Fibroblast of gingiva (primary cell): ENCODE results near the gene ARHGAP4.

Source experiments
- DNase-seq: peaks from one replicate; pipeline ENCODE4 v3.0.0-alpha.2; 2011; ENCODE audit warnings: low read depth

Gene ARHGAP4

DNA sequence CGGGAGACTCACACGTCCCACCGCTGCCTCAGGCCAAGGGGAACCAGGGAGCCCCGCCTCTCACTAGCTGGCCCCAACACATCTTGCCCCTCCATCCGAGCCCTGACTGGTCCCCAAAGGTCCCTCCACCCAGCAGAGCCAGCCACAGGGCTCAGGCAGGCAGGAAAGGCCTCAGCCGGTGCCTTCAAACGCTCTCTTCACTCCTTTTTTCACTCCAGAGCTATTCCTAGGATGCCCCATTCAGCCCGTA, 1.5 kb upstream of the ARHGAP4 start:
- no peak for DNase-seq

DNA sequence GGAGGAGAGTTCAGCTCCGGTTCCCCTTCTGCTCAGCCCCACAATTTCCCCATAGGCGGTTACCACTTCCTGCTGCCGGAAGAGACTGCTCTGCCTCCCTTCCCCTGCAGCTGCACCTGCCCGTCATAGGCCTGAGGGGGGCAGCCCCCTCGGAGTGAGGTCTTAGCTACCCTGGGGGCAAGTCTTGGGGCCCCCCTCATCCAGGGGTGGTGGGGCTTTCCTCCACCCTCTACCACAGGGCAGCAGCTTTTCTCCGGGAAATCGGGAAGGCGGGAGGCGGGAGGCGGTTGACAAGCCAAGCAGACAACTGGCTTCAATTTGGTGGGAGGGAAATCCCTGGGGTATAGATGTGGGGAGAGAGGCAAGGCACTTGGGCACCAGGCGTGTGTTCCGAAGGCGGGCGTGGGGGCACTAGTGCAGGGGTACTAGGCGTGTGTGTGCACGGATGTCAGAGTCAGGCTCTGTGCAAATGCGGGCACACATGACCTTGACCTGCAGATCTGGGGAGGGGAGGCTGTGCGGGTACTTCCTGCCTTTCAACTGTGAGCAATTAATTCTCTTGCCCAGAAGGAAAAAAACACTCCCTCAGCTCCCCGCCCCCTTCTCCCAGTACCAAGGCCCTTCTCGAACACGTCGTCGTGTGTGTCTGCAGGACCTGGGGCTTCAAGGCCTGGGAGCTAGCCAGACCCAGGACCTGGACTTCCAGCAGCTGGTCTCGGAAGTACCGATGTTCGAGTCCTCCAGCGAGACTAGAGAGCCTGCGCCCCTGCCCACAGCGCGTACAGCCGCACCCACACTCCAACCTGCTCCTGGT, 1.0 kb upstream of the ARHGAP4 start:
- DNase-seq = peak; percentile 24

DNA sequence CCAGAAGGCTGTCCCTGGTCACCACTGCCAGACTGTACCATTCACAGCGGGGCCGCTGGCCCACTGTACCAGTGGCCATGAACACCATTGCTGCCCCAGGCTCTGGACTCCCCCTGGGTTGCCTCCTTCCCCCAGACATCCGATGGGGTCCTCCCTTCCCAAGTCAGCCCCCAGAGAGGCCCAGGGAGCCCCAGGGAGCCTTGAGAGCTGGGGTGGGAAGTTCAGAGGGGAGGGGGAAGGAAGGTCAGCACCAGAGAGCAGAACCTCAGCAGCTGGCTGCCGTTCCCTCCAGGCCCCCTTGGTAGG, 441 bp upstream of the ARHGAP4 start:
- DNase-seq = no peak

DNA sequence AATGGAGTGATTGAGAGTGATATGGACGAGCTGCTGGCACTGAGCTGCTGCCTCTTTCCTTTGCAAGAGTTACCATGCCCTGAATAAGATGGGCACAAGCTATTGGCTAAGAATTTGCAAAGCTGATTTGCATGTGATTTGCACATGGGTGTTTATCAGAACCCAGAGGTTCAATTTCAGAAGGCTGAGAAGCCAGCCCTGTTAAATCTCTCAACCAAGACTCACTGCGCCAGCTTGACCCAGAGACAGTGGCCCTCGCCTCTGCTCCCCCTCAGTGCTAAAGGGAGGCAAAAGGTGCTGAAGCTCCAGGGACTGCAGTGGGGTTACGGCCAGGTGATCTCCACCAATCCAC, 701 bp downstream of the ARHGAP4 start:
- DNase-seq = no peak

DNA sequence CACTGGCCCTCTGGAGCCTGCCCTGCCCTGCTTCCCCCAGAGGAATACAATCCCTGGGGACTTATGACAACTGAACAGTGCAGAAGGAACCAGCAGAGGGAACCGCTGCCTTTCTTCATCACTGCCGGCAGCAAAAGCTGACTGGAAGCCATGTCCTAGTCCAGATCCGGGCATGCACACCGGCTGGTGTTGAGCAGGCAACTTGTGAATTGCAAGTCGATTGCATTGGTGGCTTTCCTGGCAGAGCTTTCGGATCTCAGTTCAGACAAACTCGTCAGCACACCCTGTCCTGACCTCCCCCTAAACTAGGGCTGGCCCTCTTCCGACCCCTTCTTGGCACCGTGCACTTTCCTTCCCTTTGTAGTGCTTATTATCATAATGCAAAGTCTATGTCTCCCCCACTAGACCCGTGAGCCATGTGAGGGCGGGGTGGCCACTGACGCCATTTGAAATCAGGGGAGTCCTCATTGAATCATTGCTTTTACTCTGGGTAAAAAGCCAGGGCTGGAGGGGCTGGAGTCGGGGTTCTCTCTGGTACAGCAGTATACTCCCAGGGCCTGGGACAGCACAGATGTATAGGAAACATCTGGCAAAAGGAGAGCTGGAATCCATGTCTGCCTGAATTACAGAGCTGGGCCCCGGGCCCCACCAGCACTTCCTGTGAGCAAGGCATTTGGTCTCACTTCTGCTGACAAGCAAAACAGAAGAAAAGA, 1.8 kb downstream of the ARHGAP4 start:
- DNase-seq = peak; percentile 19

DNA sequence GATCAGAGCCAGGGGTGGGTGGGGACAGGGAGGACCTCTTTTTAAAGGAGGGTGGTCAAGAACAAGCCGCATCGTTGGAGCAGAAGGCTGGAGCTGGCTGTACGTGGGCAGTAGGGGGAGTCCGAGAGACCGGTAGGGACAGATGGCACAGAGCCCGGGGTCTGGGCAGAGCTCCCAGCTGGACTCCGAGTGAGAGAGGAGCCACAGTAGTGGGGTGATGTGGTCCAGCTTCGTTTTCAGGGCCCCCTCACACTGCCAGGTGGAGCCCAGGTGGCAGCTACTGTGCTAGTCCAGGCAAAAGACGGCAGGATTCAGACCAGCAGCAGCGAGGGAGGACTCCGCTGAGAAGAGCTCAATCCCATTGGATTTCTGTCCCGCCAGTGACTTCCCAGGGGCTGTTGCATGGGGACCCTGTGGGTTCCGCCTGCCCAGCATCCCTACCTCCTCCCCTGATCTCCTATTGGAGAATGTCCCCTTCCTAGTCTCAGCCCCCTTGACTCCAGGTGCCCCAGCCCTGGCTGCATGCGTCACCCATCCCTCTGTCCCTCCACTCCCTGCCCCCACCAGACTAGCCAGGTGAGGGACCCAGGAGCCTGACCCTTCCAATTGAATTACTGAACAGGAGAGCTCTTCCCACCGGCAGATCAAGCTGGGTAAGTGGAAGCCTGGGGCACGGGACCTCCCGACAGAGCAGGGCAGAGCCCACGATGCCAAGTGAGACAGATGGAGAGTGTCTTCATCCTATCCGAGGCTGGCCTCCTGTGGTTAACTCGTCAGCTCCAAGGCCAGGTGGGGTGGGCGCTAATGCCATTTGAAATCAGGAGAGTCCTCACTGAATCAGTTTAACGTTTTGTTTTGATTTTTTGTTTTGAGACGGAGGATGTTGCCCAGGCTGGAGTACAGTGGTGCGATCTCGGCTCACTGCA, 2.9 kb downstream of the ARHGAP4 start:
- peak; percentile 41 for DNase-seq

DNA sequence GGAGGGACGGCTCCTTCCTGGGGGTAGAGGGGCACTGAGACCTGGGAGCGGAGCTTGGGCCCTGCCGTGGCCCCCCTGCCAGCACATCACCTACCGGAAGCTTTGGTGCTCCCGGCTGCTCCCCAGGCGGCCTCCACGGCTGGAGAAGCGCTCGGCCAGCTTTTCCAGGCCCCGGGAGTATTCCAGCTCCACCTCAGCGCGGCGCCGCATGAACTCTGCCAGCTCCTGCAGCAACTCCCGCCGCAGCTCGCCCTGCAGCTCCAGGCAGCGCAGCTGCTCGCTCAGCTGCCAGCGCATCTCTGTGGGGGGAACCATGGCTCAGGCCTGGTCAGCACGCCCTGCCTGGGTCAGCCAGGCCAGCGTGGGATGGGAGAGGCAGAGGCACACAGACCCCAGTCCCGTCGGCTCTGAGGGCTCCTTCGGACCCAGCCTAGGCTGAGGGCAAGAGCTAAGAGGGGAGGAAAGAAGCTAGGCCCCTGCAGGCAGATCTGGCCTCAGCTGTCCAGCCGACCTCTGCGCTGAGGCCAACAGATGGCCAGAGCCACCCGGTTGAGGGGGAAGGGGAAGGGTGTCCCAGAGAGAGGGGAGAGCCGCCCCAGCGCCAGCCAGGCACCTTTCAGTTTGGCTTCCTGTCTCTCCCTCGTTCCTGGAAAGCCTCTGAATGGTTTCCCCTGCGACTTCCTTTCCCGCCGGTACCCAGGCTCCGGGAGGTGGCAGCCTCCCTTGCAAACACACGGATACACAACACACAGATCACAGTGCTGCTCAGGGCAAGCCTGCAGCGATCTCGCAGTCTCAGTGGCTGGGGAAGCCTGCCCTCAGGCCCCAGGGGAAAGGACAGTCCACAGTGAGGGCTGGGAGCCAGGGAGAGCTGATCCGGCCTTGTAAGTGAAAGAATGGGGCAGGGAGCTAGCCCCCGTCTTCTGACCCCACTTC, 4.3 kb downstream of the ARHGAP4 start:
- no peak for DNase-seq

DNA sequence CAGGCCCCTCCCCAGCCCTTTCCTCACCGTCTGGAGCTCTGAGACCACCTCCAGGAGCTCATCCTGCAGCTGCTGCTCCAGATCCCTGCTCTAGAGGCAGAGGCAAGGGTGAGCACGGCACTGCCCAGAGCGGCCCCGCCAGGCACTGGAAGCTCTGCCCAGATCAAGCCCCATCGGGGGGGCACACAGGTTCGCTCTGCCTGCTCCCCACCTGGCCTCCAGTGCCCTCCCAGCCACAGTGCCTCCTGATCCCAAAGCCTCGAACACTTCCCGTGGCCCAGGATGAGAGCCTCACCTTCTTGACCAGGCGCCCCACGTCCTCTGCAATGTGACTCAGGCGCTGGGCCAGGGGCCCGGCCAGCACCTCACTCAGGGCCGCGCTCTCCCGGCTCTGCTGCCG, 5.0 kb downstream of the ARHGAP4 start:
- no peak for DNase-seq

DNA sequence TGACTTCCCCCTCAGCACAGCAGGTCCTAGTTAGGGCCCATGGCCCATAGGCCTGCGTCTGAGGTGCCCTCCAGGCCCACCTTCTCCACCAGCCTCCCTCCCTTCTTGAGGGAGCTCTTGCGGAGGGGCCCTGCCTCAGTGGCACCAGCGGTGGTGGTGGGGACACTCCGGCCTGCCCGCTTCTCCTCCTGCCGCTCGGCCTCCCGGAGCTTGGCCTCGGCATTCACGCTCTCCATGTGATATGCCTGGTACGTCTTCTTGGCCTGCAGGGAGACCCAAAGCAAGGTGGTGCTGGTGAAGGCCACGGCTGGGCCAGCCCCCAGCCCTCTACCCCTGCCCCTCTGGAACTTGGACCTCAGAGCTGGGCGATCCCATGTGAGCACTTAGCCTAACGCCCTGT, 5.5 kb downstream of the ARHGAP4 start:
- no peak for DNase-seq

DNA sequence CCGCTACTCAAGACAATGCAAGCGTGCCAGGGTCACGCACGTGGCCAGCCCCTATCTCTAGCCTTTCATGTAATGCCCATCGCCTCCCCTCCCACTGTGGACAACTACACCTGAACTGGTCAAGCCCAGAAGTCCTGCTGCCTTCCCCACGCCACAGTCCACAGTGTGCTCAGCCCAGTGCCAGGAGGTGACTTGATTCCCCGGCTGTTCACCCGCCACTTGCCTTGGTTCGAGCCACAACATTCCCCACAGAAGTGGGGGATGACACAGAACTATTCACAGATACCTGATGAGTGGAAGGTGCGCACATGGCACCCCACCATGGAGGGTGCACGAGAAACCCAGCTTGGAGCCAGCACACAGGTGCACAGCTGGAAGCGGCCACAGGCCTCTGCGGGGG, 6.8 kb downstream of the ARHGAP4 start:
- DNase-seq = no peak

DNA sequence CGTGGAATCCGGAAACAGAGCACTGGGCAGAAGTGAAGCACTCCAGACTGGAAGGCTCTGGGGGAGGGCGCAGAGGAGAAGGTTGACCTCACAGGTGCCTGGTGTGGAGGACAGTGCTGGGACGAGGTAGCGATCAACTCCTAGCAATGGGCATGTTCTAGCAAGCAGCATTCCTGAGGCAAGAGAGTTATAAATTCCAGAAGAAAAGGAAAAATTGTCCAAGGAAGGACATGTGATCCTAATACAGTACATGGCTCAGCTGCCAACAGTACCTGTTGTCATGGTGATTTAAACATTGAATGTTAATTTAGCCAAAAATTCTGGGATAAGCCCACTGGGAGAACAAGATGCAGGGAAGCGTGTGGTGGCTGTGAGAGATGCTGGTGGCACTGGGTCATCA, 8.2 kb downstream of the ARHGAP4 start:
- no peak for DNase-seq

DNA sequence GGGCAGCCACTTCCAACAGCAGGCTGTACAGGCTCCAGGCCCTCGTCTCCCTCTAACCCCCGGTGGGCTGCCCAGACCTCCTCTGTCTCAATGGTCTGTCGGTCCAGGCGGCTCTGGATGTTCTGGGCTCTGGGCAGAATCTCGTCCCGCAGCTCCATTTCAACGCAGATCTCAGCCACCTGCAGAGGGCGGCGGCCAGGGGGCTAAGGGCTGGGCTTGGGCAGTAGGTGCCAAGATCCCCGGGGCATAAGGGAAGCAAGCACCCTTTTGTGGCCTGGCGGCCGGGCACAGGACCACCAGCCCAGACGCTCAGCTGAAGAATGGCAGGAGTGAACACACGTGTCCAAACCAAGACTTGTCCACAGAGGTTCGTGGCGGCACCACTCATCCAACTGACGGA, 12.4 kb downstream of the ARHGAP4 start:
- DNase-seq = no peak

DNA sequence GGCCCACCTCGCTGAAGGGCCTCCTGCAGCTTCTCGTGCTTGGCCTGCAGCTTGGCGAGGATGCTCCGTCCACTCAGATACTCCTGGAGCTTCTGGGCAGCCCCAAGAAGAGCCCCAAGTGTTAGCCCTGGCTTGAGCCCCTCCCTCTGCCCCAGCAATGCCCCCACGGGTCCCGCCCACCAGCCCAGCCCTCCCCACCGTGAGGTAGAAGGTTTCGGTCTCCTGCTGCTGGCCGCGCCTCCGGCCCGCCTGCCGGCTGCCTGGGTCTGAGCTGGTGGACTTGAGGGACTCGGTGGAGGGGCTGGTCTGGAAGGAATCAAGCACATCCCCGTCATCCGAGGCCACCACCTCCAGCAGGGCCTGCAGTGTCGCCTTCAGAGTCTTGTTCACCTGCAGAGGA, 12.9 kb downstream of the ARHGAP4 start:
- no peak for DNase-seq

DNA sequence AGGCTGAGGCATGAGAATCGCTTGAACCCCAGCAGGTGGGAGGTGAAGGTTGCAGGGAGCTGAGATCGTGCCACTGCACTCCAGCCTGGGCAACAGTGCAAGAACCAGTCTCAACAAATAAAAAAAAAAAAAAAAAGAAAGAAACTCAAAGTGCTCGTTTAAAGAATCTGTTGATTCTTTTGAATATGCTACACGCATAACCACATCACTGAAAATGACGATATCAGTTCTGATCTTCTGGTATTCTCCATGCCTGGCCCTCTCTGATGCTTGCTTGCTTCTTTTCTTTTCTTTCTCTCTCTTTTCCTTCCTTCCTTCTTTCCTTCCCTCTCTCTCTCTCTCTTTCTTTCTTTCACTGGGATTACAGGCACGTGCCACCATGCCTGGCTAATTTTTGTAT, 14.3 kb downstream of the ARHGAP4 start:
- DNase-seq = no peak

DNA sequence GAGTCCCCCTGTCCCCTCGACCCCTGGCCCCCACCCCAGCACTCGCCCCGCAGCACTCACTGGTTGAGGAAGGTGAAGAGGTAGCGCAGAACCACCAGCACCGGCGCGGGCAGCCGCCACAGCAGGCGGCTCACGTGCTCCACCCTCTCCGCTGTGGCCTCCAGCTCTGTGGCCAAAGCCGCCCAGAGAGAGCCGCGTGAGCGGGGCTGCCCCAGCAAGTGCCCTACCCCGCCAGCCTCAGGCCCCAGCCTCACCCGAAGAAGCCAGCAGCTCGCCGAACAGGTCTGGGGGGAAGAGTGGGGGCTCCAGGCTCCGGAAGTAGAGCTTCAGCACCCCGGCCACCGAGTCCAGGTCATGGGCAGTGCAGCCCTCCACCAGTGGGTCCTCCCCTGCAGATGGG, 15.6 kb downstream of the ARHGAP4 start:
- no peak for DNase-seq

DNA sequence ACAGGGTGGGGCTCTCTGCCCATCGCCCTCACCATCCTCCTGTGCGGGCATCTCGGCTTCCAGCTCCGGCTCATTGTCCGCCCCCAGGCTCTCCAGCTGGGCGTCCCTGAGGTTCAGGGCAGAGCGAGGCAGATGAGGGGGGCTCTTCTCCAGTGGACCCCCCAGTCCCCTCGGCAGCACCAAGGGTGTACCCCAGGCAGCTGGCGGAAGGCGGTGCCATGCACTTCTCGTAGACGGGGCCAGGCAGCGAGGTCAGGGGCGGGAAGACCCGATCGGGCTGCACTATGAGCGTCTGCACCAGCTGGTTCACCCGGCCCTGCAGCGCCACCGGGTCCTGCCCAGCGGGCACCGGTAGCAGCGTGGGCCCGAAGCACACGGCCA, 16.1 kb downstream of the ARHGAP4 start:
- no peak for DNase-seq

DNA sequence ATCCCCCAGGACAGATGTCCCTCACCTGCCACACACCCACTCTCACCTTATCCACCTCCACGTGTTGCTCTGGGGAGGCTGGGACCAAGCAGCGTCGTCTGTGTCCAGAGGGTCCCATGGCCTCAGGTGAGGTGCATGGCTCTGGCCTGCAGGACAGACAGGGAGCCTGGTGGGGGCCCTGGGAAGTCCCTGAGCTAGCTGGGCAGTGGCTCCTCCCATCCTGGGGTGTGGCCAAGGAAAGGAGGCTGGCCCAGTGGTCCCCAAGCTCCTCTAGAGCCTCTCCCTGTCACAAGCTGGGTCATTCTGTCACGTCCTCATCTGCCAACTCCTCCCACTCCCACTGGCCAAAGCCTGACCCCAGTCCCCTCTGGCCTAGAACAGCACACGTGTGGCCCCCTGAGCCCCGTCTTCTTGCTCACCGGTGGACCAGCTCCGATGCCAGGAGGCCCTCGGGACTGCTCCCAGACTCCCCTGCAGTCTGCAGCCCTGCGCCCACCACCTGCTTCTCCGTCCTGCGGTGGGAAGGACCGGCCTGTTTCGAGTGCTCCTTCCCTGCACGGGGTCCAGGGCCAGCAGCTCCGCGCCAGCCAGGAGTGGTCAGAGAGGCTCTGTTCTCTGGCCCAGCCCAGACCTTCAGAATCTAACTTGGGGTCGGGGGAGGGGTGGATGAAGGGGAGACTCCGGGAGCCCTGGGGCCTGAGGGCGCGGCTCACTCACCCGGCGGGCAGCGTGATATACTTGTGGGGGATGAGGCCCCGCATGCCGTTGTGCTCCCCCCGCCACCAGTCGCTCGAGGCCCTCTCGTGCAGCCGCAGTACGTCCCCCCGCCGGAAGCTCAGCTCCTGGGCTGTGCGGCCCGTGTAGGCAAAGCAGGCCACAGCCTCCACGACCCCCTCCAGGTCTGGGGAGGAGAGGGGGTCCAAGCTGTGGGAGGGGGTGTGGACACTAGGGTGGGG, 16.8 kb downstream of the ARHGAP4 start:
- no peak for DNase-seq

DNA sequence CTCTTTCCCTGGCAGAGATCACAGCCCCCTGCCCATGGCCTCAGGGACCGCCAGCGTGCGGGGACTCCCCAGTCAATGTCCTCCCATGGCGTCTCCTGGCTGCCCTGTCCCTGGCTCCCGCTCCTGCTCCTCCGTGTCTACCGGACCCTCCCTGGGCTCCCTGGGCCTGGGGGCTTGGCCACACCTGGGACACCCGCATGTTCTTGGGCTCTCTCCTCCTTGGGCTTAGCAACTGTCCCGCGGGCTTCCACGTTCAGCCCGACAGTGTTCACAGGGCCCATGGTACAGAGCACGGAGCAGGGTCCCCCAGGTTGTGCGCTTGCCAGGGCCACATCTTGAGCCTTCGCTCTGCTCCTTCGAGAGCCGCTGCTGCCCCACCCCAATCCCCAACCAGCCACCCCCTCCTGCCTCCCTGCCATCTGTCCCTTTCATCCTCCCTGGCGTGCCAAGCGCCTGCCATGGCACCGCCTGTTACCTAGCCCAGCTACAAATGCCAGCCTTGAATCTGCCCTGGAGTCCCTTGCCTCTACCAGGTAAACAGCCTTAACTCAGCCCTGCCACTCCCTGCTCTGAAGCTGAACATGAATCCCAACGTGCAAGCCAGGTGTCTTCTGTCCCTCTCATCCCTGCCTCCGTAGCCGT, 17.7 kb downstream of the ARHGAP4 start:
- DNase-seq = no peak

DNA sequence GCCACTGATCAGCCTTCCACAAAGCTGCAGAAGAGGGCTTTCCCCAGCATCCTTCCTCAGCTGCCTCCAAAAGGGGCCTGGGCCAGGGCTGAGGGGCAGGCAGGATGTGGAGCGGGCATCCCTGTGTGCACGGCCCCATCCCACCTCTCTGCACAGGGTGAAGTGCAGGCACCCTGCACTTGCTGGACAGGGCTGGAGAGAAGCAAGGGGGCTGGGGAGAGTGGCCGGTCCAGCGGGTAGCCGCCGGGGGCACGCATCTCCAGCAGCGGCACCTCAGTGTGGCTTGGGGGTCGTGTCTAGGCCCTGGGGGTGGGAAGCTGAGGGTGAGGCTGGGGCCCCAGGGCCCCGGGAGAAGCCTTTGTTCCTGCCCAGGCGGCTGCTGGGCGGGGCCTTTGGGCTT, 18.6 kb downstream of the ARHGAP4 start:
- no peak for DNase-seq

DNA sequence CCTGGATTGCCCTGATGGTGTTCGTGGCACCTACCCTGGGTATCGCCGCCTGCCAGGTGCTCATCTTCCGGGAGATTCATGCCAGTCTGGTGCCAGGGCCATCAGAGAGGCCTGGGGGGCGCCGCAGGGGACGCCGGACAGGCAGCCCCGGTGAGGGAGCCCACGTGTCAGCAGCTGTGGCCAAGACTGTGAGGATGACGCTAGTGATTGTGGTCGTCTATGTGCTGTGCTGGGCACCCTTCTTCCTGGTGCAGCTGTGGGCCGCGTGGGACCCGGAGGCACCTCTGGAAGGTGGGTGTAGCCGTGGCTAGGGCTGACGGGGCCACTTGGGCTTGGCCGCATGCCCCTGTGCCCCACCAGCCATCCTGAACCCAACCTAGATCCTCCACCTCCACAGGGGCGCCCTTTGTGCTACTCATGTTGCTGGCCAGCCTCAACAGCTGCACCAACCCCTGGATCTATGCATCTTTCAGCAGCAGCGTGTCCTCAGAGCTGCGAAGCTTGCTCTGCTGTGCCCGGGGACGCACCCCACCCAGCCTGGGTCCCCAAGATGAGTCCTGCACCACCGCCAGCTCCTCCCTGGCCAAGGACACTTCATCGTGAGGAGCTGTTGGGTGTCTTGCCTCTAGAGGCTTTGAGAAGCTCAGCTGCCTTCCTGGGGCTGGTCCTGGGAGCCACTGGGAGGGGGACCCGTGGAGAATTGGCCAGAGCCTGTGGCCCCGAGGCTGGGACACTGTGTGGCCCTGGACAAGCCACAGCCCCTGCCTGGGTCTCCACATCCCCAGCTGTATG, 19.7 kb downstream of the ARHGAP4 start:
- no peak for DNase-seq
